GM10248 (cell line): ENCODE data around the gene TAF7.
"Not testable (repeated sequence)": the region's sequence is repeated elsewhere in the genome, so short reads cannot be mapped to it uniquely, and the experiment has no call there.

Experiments used
- CTCF ChIA-PET: fragments of 300-600 bp; sonication (Branson Sonifier 250); formaldehyde crosslinking; extraction: SDS; loops from one replicate; lab custom pipeline; 2021; ENCODE audit warnings: antibody characterized with exemption; lab: Yijun Ruan, JAX
- POLR2A ChIA-PET: fragments of 350-650 bp; sonication (Branson Sonifier 250); formaldehyde crosslinking; extraction: SDS; loops from one replicate; lab custom pipeline; 2020; ENCODE audit warnings: antibody characterized with exemption; lab: Yijun Ruan, JAX
- DNase-seq: peaks from one replicate; pipeline ENCODE4 v3.0.0; 2012; ENCODE audit errors: extremely low spot score
- TF ChIP-seq, protein P1 (sequence below): IDR thresholded peaks from 2 replicates; pipeline ENCODE4 v1.5.1; 2012; ENCODE audit warnings: mild to moderate bottlenecking, low read depth; ENCODE audit errors: extremely low read depth, missing control alignments, control extremely low read depth

TAF7 gene

DNA sequence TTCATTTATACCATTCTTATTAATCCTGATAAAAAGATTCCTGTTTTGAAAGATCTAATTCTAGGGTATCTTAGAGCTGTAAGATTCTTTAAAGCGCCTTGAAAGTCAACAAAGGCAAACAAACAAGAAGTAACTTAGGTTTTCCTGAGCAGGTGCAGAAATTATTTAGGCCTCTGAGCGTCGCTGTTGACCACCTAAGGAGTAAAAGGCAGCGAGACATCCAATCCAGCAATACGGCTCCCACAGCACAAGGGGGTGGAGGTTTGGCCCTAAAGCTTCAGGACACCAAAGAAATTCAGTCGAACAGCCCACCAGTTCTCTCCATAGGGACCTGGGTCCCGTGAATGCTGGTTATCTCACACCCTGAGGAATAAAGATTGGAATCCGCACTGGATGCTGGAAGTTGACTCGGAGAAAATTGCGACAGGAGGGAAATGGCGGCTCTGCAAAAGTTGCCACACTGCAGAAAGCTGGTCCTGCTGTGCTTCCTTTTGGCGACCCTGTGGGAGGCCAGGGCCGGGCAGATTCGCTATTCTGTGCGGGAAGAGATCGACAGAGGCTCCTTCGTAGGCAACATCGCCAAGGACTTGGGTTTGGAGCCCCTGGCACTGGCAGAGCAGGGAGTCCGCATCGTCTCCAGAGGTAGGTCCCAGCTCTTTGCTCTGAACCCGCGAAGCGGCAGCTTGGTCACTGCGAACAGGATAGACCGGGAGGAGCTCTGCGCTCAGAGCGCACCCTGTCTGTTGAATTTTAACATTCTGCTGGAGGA, 18.1 kb upstream of the TAF7 start, which contains the start of gene PCDHGA2:
TSS of gene PCDHGA2 (plus strand) at position 223 of the 769 bp plus-strand sequence.
- TF ChIP-seq, protein P1, sequence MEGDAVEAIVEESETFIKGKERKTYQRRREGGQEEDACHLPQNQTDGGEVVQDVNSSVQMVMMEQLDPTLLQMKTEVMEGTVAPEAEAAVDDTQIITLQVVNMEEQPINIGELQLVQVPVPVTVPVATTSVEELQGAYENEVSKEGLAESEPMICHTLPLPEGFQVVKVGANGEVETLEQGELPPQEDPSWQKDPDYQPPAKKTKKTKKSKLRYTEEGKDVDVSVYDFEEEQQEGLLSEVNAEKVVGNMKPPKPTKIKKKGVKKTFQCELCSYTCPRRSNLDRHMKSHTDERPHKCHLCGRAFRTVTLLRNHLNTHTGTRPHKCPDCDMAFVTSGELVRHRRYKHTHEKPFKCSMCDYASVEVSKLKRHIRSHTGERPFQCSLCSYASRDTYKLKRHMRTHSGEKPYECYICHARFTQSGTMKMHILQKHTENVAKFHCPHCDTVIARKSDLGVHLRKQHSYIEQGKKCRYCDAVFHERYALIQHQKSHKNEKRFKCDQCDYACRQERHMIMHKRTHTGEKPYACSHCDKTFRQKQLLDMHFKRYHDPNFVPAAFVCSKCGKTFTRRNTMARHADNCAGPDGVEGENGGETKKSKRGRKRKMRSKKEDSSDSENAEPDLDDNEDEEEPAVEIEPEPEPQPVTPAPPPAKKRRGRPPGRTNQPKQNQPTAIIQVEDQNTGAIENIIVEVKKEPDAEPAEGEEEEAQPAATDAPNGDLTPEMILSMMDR = peak; percentile 35
- ChIA-PET CTCF (interaction anchor here (1.1 to 2.5 kb wide), 14 partner anchors 8 to 492 kb away, joined by 3 to 14 read pairs (median 5); partner anchors contain the start of genes PCDHGA1, PCDHGA10, PCDHGA12 and PCDHGB1), POLR2A (no interaction called here)
- DNase-seq = peak; percentile 47

DNA sequence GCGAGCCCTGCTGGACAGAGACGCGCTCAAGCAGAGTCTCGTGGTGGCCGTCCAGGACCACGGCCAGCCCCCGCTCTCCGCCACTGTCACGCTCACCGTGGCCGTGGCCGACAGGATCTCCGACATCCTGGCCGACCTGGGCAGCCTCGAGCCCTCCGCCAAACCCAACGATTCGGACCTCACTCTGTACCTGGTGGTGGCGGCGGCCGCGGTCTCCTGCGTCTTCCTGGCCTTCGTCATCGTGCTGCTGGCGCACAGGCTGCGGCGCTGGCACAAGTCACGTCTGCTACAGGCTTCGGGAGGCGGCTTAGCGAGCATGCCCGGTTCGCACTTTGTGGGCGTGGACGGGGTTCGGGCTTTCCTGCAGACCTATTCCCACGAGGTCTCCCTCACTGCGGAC, 12.0 kb upstream of the TAF7 start:
- DNase-seq, POLR2A ChIA-PET: not testable (repeated sequence)
- CTCF ChIA-PET = interaction anchor here (1.7 to 3.5 kb wide), 3 partner anchors 12 to 235 kb away, joined by 5 to 20 read pairs (median 6); partner anchors contain the start of genes PCDHGA10 and TAF7

DNA sequence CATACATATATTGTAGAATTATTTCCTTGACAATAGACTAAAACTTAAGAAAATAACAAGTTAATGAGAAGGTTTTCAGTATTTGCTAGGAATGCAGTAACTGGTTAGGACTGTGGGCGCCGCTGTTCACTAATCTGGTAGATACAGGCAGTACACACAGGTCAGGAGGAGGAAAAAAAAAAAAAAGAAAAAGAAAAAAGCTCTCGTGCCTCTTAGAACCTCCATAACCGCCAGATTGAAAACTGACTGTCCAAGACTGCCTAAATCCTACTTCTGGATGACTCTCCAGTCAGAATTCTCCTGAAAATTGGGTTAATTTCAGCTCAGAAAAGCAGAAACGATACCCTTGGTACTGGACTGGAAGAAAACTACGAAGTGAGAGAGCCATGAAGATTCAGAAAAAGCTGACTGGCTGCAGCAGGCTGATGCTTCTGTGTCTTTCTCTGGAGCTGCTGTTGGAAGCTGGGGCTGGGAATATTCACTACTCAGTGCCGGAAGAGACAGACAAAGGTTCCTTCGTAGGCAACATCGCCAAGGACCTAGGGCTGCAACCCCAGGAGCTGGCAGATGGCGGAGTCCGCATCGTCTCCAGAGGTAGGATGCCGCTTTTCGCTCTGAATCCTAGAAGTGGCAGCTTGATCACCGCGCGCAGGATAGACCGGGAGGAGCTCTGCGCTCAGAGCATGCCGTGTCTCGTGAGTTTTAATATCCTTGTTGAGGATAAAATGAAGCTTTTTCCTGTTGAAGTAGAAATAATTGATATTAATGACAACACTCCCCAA, 9.9 kb upstream of the TAF7 start, which contains the start of gene PCDHGA1:
TSS of gene PCDHGA1 (plus strand) at position 216 of the 782 bp plus-strand sequence.
- TF ChIP-seq, protein P1 = peak; percentile 73
- CTCF ChIA-PET = interaction anchor here (0.6 to 4.4 kb wide), 25 partner anchors 9 to 235 kb away, joined by 3 to 53 read pairs (median 5); partner anchors contain the start of genes PCDHB14, PCDHGA10, PCDHGA11 and PCDHGA3
- DNase-seq = peak; percentile 45
- POLR2A ChIA-PET = interaction anchor here (1.1 kb wide), 1 partner anchor 11 kb away, joined by 4 read pairs; no protein-coding TSS in a partner anchor

DNA sequence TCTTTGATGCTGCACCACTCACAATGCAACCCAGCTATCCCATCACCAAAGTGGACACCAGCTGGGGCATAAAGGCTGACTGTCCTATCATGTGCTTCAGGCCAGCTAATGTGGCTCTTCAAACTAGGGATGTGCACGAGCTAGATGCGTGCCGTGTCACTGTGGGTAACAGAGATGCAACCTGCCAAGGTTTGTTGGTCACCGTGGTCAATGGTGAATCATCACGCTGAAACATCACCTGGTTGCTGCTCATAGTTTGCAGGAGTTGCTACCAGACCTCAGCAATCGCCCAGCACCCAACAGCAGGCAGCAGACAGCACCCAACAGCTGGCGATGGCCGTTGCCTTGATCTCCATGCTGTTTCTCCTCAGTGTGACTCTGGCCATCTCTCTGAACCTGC, 7.6 kb upstream of the TAF7 start:
- TF ChIP-seq, protein P1 = no peak
- ChIA-PET POLR2A (no interaction called here), CTCF (interaction anchor here (0.8 to 4.4 kb wide), 8 partner anchors 9 to 236 kb away, joined by 3 to 53 read pairs (median 4); partner anchors contain the start of genes PCDHGB1, PCDHGB6 and TAF7)
- DNase-seq = no peak

DNA sequence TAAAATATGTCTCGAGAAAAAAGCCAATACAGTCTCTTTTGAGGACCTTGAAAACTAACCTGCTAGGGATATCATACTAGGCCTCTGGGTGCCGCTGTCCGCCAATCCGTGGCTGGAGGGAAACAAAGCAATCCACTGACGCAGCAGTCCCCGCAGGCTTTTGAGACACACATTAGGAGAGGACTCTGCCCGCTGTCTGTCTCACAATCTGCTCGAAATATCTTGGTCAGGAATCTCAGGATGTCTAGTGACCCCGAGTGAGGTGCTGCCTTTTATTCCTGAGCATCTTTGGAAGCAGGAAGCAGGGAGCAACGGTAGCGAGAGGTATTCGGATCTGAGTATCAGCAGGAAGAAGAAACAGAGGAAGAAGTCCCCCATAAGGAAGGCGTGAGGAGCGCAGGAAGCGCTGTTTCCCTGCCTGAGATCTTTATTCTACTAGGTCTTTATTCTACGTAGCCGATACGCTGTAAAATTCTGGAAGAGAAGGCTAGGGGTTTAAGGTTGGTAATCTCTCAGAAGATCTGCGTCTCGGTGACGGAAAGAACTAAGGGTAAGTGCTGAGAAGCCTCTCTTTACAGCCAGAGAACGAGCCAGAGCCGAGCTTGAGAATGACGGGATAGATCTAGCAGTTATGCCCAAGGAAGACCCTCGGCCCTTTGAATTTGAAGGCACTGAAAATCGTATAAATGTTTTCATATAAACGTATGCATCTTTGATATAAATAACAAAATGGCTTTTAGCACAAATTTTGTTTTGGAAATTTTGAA, 5.7 kb upstream of the TAF7 start:
- POLR2A ChIA-PET = no interaction called here
- CTCF ChIA-PET = interaction anchor here (0.7 to 4.6 kb wide), 7 partner anchors 10 to 242 kb away, joined by 3 to 14 read pairs (median 4); partner anchors contain the start of genes PCDHGA2 and PCDHGB3
- peak; percentile 62 for DNase-seq

DNA sequence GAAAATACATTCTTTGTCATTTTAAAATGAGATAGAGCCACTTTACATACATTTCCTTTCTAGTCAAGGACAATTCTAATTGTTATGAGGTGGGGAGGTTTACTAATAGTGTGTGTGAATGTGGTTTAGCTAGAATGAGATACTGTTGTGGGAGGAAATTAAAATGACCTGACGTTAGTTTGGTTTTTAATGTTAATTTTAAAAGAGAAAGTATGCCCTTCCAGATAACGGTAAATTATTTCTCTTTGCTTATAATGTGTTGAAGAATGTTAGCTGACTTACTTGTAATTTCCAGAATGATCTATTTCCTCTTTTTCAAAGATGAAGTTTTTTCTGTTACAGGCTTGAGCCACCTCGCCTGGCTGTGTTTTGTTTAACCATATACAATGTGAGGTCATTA, 1.7 kb upstream of the TAF7 start:
- no peak for DNase-seq
- CTCF ChIA-PET = interaction anchor here (1.9 to 4.0 kb wide), 2 partner anchors 242 to 245 kb away, joined by 6 to 17 read pairs; no protein-coding TSS in a partner anchor
- POLR2A ChIA-PET = no interaction called here
- TF ChIP-seq, protein P1 = no peak

More for the DNA sequence above, 5.7 kb upstream of the TAF7 start:
- TF ChIP-seq, protein P1 = peak; percentile 43
